PC-9 (cell line): Measurements from ENCODE around the gene TECPR1. TPM values are rescaled to one million over a fixed set of nuclear protein-coding genes. Genes with fewer than 3 reads are reported as not detected.

Experiments used
- BruUV-seq: library from RNA; stranded (reverse); fragments of 400-500 nt; replicated peaks from 2 replicates; lab custom pipeline; 2021; lab: Mats Ljungman, UMichigan
- CTCF ChIA-PET: fragments of 300-600 bp; sonication (Branson Sonifier 250); formaldehyde crosslinking; loops from one replicate; lab custom pipeline; 2022; ENCODE audit warnings: antibody characterized with exemption; lab: Charles Lee
- POLR2A ChIA-PET: fragments of 300-600 bp; sonication (Branson Sonifier 250); formaldehyde crosslinking; loops from one replicate; lab custom pipeline; 2022; ENCODE audit warnings: antibody characterized with exemption; ENCODE audit not compliant: unreplicated experiment; lab: Charles Lee
- DNase-seq, 2 experiments: peaks; one replicate each; pipeline versions ENCODE4 v3.0.0 to v3.0.0-alpha.2; 2015 to 2022; ENCODE audit warnings: mixed read lengths in 1 of 2
- H2AFZ ChIP-seq: fragments of 200-600 bp; sonication (generic); 2 replicates; pipeline ENCODE4 v1.8.1; 2017; ENCODE audit warnings: antibody characterized with exemption
- H3F3A ChIP-seq: fragments of 200-600 bp; sonication (generic); 2 replicates; pipeline ENCODE4 v1.8.1; 2017; ENCODE audit warnings: antibody characterized with exemption, mild to moderate bottlenecking, low read depth; ENCODE audit not compliant: insufficient read depth
- H3K27ac ChIP-seq: fragments of 200-600 bp; sonication (generic); 2 replicates; pipeline ENCODE4 v1.6.1; 2016; ENCODE audit warnings: mixed run types
- H3K27me3 ChIP-seq: fragments of 200-600 bp; sonication (generic); 2 replicates; pipeline ENCODE4 v1.6.1; 2016; ENCODE audit warnings: low read depth, mixed run types; ENCODE audit not compliant: insufficient read depth
- H3K36me3 ChIP-seq: fragments of 200-600 bp; sonication (generic); 2 replicates; pipeline ENCODE4 v1.6.1; 2016; ENCODE audit warnings: low read depth, mixed run types
- H3K4me1 ChIP-seq: fragments of 200-600 bp; sonication (generic); replicated peaks from 2 replicates; pipeline ENCODE4 v1.6.1; 2016; ENCODE audit warnings: mixed run types; ENCODE audit not compliant: insufficient read depth
- H3K4me2 ChIP-seq: fragments of 200-600 bp; sonication (generic); 2 replicates; pipeline ENCODE4 v1.6.1; 2017; ENCODE audit warnings: mixed run types
- H3K4me3 ChIP-seq: fragments of 200-600 bp; sonication (generic); 2 replicates; pipeline ENCODE4 v1.6.1; 2016; ENCODE audit warnings: mixed run types
- H3K79me2 ChIP-seq: fragments of 200-600 bp; sonication (generic); 2 replicates; pipeline ENCODE4 v1.6.1; 2017; ENCODE audit warnings: low read depth, mixed run types
- H3K9me2 ChIP-seq: fragments of 200-600 bp; sonication (generic); 2 replicates; pipeline ENCODE4 v1.8.1; 2017; ENCODE audit warnings: mild to moderate bottlenecking; ENCODE audit not compliant: insufficient read depth
- H3K9me3 ChIP-seq: fragments of 200-600 bp; sonication (generic); 2 replicates; pipeline ENCODE4 v1.8.1; 2016; ENCODE audit warnings: low read depth; ENCODE audit not compliant: insufficient read depth
- H4K20me1 ChIP-seq: fragments of 200-600 bp; sonication (generic); 2 replicates; pipeline ENCODE4 v1.8.1; 2017; ENCODE audit not compliant: insufficient read depth
- CTCF ChIP-seq: fragments of 200-600 bp; sonication (generic); conservative IDR thresholded peaks from 2 replicates; pipeline ENCODE4 v1.6.1; 2017; ENCODE audit warnings: mixed run types, antibody characterized with exemption, mild to moderate bottlenecking, moderate library complexity
- EZH2 ChIP-seq: fragments of 200-600 bp; sonication (generic); IDR thresholded peaks from 2 replicates; pipeline ENCODE4 v1.8.0; 2017; ENCODE audit warnings: antibody characterized with exemption, low read depth
- intact Hi-C: fragments of 100-400 bp; cut with micrococcal nuclease; formaldehyde crosslinking; loops from one replicate; pipeline ENCODE4 v1.10.0; 2022; ENCODE audit not compliant: unreplicated experiment
- total RNA-seq: library from RNA; stranded (reverse); gene quantifications from 2 replicates; pipeline ENCODE4 v1.2.3, GENCODE V29; 2021

Gene TECPR1
- total RNA-seq, 1 experiment from 2014 or later: 22.7 TPM

- BruUV-seq: no TSS peak
- Histone ChIP-seq H3K79me2 (no peaks in the 10 kb centered on the region), H3K27ac (no peak overlapping the region), H3K27me3 (no peaks in the 10 kb centered on the region), H3K4me3 (no peak overlapping the region), H4K20me1 (no peaks in the 10 kb centered on the region), H3K9me2 (no peaks in the 10 kb centered on the region), H3K9me3 (no peaks in the 10 kb centered on the region), H3K4me2 (no peak overlapping the region), H3K36me3 (no peaks in the 10 kb centered on the region), H3F3A (no peaks in the 10 kb centered on the region; the same call in 1 of the 2 replicates), H3K4me1 (no peaks in the 10 kb centered on the region), H2AFZ (no peak overlapping the region)
- intact Hi-C loops: no loop called here
- DNase-seq: no peak
- POLR2A ChIA-PET: no interaction called here
- CTCF ChIA-PET: no interaction called here
- TF ChIP-seq EZH2: no peak
- no peak for TF ChIP-seq CTCF
Measured at GRCh38 chr7:98210513-98211220, 41.4 kb downstream of the TECPR1 start.

- BruUV-seq: no TSS peak
- Histone ChIP-seq H3K27me3 (no peaks in the 10 kb centered on the region), H3K27ac (no peak overlapping the region), H3K9me3 (no peaks in the 10 kb centered on the region), H4K20me1 (no peaks in the 10 kb centered on the region), H3K4me1 (no peaks in the 10 kb centered on the region), H3K4me2 (no peak overlapping the region), H3K36me3 (no peaks in the 10 kb centered on the region), H3K4me3 (no peak overlapping the region), H3K9me2 (no peaks in the 10 kb centered on the region), H3F3A (no peaks in the 10 kb centered on the region; the same call in 1 of the 2 replicates), H2AFZ (no peak overlapping the region), H3K79me2 (no peaks in the 10 kb centered on the region)
- TF ChIP-seq CTCF: no peak
- no peak for TF ChIP-seq EZH2
- DNase-seq: no peak
- ChIA-PET POLR2A (no interaction called here), CTCF (no interaction called here)
- intact Hi-C loops: no loop called here
Measured at GRCh38 chr7:98209166-98209920, 42.7 kb downstream of the TECPR1 start.

- ChIA-PET CTCF (no interaction called here), POLR2A (no interaction called here)
- intact Hi-C loops: no loop called here
- H3K4me1 ChIP-seq: no peaks in the 10 kb centered on the region
- H2AFZ ChIP-seq: no peak overlapping the region
- DNase-seq: no peak
- no peak for TF ChIP-seq CTCF
- no peak for TF ChIP-seq EZH2
- H3K27me3 ChIP-seq: no peaks in the 10 kb centered on the region
- H3K27ac ChIP-seq: no peak overlapping the region
- peaks cover 7% of the 10 kb centered on the region for H4K20me1 ChIP-seq
- H3K4me3 ChIP-seq: no peak overlapping the region
- H3K79me2 ChIP-seq: no peaks in the 10 kb centered on the region
- no TSS peak for BruUV-seq
- H3K36me3 ChIP-seq: no peaks in the 10 kb centered on the region
- H3K9me2 ChIP-seq: no peaks in the 10 kb centered on the region
- H3K4me2 ChIP-seq: no peak overlapping the region
- H3K9me3 ChIP-seq: no peaks in the 10 kb centered on the region
- no peaks in the 10 kb centered on the region; the same call in 1 of the 2 replicates for H3F3A ChIP-seq
Measured at GRCh38 chr7:98206451-98207330, 45.3 kb downstream of the TECPR1 start.
